Smooth muscle cell (in vitro differentiated cells): Measurements from ENCODE around the gene NT5DC4. TPM values are rescaled to one million over a fixed set of nuclear protein-coding genes. Genes with fewer than 3 reads are reported as not detected.
A peak's percentile ranks its signal among the peaks of the same experiment; 100 is the strongest.

ENCODE experiments used
- DNase-seq: peaks from one replicate; lab custom pipeline; 2025; ENCODE audit not compliant: unreplicated experiment; lab: John Stamatoyannopoulos, UW
- H2AFZ ChIP-seq: fragments of 200-600 bp; sonication (generic); 2 replicates; pipeline ENCODE4 v1.6.0; 2016; ENCODE audit warnings: antibody characterized with exemption, low read depth, mild to moderate bottlenecking
- H3F3A ChIP-seq: fragments of 200-600 bp; sonication (generic); 2 replicates; pipeline ENCODE4 v1.6.0; 2017; ENCODE audit warnings: antibody characterized with exemption, low read depth
- H3K27ac ChIP-seq: fragments of 200-600 bp; sonication (generic); 2 replicates; pipeline ENCODE4 v1.5.1; 2016; ENCODE audit warnings: low read depth, mild to moderate bottlenecking
- H3K27me3 ChIP-seq: fragments of 200-600 bp; sonication (generic); 2 replicates; pipeline ENCODE4 v1.6.1; 2016; ENCODE audit warnings: low read depth, mild to moderate bottlenecking
- H3K36me3 ChIP-seq: fragments of 200-600 bp; sonication (generic); 2 replicates; pipeline ENCODE4 v1.5.1; 2016; ENCODE audit warnings: low read depth
- H3K4me1 ChIP-seq: fragments of 200-600 bp; sonication (generic); 2 replicates; pipeline ENCODE4 v1.5.1; 2016; ENCODE audit warnings: low read depth
- H3K4me2 ChIP-seq: fragments of 200-600 bp; sonication (generic); 2 replicates; pipeline ENCODE4 v1.6.0; 2016; ENCODE audit warnings: mild to moderate bottlenecking
- H3K4me3 ChIP-seq: fragments of 200-600 bp; sonication (generic); 2 replicates; pipeline ENCODE4 v1.5.1; 2016; ENCODE audit warnings: mild to moderate bottlenecking
- H3K79me2 ChIP-seq: fragments of 200-600 bp; sonication (generic); 2 replicates; pipeline ENCODE4 v1.6.0; 2016; ENCODE audit warnings: low read depth, mild to moderate bottlenecking
- H3K9ac ChIP-seq: fragments of 200-600 bp; sonication (generic); 2 replicates; pipeline ENCODE4 v1.6.0; 2016; ENCODE audit warnings: low read depth
- H3K9me3 ChIP-seq: fragments of 200-600 bp; sonication (generic); replicated peaks from 2 replicates; pipeline ENCODE4 v1.5.1; 2016; ENCODE audit warnings: low read depth
- H4K20me1 ChIP-seq: fragments of 200-600 bp; sonication (generic); 2 replicates; pipeline ENCODE4 v1.6.0; 2016; ENCODE audit warnings: low read depth
- WGBS: methylation state at CpG from one replicate; pipeline ENCODE4 v1.1.7; 2016; ENCODE audit warnings: low lambda C conversion rate; 5-methylcytosine and 5-hydroxymethylcytosine counted together
- polyA plus RNA-seq: library from polyadenylated mRNA; unstranded; fragments of >200 nt; fragmentation: Nextera tagmentation; extraction: Ambion mirVana; gene quantifications from 2 replicates; pipeline ENCODE4 v1.2.1, GENCODE V29; 2016
- total RNA-seq: library from RNA; depleted of rRNA; stranded (reverse); fragments of >200 nt; gene quantifications from 2 replicates; pipeline ENCODE4 v1.2.3, GENCODE V29; 2014
- TF ChIP-seq, protein P1 (sequence below): fragments of 200-600 bp; sonication (generic); IDR thresholded peaks from 2 replicates; pipeline ENCODE4 v1.5.1; 2017; ENCODE audit warnings: borderline replicate concordance, mild to moderate bottlenecking, antibody characterized with exemption; ENCODE audit not compliant: insufficient read depth, poor library complexity, severe bottlenecking

NT5DC4 gene
- total and polyA plus RNA-seq, 2 experiments from 2014 or later = not detected

DNA sequence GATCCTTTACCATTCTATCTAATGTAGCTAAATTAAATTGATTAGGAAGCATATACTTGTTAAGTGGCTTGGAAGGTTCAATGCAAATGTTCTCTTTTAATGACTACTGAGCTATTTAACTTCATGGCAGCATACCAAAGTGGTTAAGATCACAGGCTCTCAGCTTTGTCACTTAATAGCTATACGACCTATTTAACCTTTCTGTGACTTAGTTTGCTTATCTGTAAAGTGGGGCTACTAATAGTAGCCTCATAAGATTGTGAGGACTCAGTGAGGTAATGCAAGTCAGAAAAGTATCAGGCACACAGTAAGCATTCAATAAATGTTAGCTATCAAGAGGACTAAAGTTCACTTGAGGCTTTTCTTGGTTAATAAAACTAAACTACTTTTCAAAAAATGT, 39.3 kb downstream of the NT5DC4 start:
- Histone ChIP-seq H3K9ac (no peak overlapping the region), H3K4me3 (no peak overlapping the region), H3K4me1 (peaks cover 9% of the 10 kb centered on the region), H4K20me1 (no peaks in the 10 kb centered on the region), H3K4me2 (no peak overlapping the region), H3K36me3 (peaks cover 4% of the 10 kb centered on the region), H3K27ac (no peak overlapping the region), H2AFZ (peak overlapping the region; percentile 12), H3K27me3 (no peaks in the 10 kb centered on the region), H3K79me2 (peaks cover 27% of the 10 kb centered on the region), H3F3A (no peaks in the 10 kb centered on the region), H3K9me3 (no peaks in the 10 kb centered on the region)
- no peak for DNase-seq
- TF ChIP-seq, protein P1, sequence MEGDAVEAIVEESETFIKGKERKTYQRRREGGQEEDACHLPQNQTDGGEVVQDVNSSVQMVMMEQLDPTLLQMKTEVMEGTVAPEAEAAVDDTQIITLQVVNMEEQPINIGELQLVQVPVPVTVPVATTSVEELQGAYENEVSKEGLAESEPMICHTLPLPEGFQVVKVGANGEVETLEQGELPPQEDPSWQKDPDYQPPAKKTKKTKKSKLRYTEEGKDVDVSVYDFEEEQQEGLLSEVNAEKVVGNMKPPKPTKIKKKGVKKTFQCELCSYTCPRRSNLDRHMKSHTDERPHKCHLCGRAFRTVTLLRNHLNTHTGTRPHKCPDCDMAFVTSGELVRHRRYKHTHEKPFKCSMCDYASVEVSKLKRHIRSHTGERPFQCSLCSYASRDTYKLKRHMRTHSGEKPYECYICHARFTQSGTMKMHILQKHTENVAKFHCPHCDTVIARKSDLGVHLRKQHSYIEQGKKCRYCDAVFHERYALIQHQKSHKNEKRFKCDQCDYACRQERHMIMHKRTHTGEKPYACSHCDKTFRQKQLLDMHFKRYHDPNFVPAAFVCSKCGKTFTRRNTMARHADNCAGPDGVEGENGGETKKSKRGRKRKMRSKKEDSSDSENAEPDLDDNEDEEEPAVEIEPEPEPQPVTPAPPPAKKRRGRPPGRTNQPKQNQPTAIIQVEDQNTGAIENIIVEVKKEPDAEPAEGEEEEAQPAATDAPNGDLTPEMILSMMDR = no peak
- 81% methylated on average over 1 of the region's 1 CpG for whole genome bisulfite sequencing

DNA sequence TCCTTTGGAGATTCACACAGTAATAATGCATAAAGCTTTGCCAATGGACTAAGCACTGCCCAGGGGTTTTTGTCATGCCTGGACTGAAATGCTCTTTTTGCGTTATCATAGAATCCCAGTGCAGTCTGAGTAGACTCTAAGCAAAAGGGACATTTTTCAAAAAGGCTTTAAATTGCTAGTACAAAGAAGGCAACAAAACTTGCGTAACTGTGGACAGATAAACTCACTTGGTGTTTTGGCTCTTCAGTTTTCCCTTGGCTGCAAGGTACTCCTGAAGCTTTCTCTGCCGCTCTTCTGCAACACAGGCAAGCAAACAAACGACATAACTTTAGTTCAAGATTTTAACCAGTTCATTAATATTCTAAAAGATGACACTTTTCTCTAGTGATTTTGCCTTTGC, 41.5 kb downstream of the NT5DC4 start:
- TF ChIP-seq, protein P1 = no peak
- Histone ChIP-seq H3K36me3 (no peaks in the 10 kb centered on the region), H3K27me3 (no peaks in the 10 kb centered on the region), H3K4me1 (peaks cover 9% of the 10 kb centered on the region), H2AFZ (no peak overlapping the region), H3K4me3 (no peak overlapping the region), H3K79me2 (peaks cover 27% of the 10 kb centered on the region), H3K27ac (no peak overlapping the region), H3K9ac (no peak overlapping the region), H4K20me1 (no peaks in the 10 kb centered on the region), H3F3A (no peaks in the 10 kb centered on the region), H3K4me2 (no peak overlapping the region), H3K9me3 (no peaks in the 10 kb centered on the region)
- DNase-seq = no peak
- 88% methylated on average over 4 of the region's 4 CpGs for WGBS

DNA sequence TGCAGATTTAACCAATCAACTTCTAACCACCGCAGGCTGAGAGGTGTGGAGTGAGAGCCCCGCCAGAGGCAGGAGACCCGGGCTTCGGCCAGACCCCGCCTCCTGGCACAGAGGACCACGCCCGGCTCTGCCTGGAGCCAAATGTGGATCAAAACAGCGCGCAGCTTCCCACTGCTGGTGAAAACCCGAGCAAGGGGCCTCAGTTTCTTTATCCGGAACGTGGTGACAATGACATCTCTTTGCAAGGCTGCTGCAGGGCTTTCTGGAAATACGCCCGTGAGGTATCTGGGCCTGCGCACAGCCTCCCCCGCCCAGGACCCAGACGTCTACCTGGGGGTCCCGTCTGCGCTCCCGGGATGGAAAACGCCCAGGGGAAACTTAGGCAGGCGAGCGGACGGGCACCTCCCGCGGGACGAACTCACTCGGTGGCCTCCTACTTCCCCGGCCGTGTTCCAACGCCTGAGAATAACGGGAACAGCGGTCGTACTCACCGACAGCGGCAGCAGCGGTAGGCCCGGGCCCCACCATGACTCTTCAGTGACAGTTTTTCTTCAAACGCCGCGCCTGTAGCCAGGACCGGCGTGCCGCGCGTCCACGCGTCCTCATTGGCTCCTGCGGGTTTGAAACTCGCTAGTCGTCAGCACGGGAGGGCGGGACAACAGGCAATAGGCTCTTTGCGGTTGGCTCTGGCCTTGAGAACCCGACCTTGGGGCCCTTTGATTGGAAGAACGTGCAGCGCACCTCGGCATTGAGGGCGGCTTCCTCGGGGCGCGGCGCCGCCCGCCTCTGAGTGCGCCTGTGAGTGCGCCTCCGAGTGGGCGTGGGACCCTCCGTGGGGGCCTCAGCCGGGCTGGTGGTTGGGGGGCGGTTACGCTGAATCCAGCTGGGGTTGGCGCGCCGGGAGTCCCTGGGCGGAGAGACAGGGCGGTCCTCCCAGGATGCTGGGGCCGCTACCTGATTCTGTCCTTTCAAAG, 43.5 kb downstream of the NT5DC4 start, which contains the start of gene CKAP2L:
Gene CKAP2L, minus strand, starts transcription at position 539 of the 974 bp plus-strand sequence. Its CDS starts 11 bp downstream, at position 528.
- Histone ChIP-seq H3K36me3 (no peaks in the 10 kb centered on the region), H2AFZ (peak within 1 kb of the TSS; percentile 86), H4K20me1 (no peaks in the 10 kb centered on the region), H3K4me3 (peak within 1 kb of the TSS; percentile 94), H3K79me2 (peaks cover 27% of the 10 kb centered on the region), H3K9me3 (no peaks in the 10 kb centered on the region), H3K4me2 (peak within 1 kb of the TSS; percentile 91), H3K9ac (peak within 1 kb of the TSS; percentile 49), H3K4me1 (peaks cover 9% of the 10 kb centered on the region), H3F3A (peaks cover 3% of the 10 kb centered on the region), H3K27ac (no peak within 1 kb of the TSS), H3K27me3 (no peaks in the 10 kb centered on the region)
- TF ChIP-seq, protein P1 = no peak
- DNase-seq = peak; percentile 78
- WGBS = under 1% methylated on average over 78 of the region's 79 CpGs
